ENCODE measurements around the gene VGLL4. TPM values are rescaled to one million over a fixed set of nuclear protein-coding genes. Genes with fewer than 3 reads are reported as not detected.
"Not testable (repeated sequence)": the region's sequence is repeated elsewhere in the genome, so short reads cannot be mapped to it uniquely, and the experiment has no call there.

The VGLL4 gene
- polyA plus RNA-seq, 3 donors: 108 to 117 (median 109) TPM

GRCh38 chr3:11581237-11582190 is 62.2 kb downstream of the VGLL4 start:
- no peak for DNase-seq (ENCODE audit: extremely low read depth in 1 of 11, low read depth in 9 of 11, low spot score in 4 of 11)

GRCh38 chr3:11580645-11581044 is 63.1 kb downstream of the VGLL4 start:
- DNase-seq (ENCODE audit: extremely low read depth in 1 of 11, low read depth in 9 of 11, low spot score in 4 of 11): no peak

GRCh38 chr3:11578169-11578568 is 65.5 kb downstream of the VGLL4 start:
- DNase-seq (ENCODE audit: extremely low read depth in 1 of 11, low read depth in 9 of 11, low spot score in 4 of 11): no peak

GRCh38 chr3:11576453-11576852 is 67.3 kb downstream of the VGLL4 start:
- no peak for DNase-seq (ENCODE audit: extremely low read depth in 1 of 11, low read depth in 9 of 11, low spot score in 4 of 11)

GRCh38 chr3:11575677-11576076 is 68.0 kb downstream of the VGLL4 start:
- DNase-seq (ENCODE audit: extremely low read depth in 1 of 11, low read depth in 9 of 11, low spot score in 4 of 11): no peak

GRCh38 chr3:11574981-11575669 is 68.6 kb downstream of the VGLL4 start:
- DNase-seq (ENCODE audit: extremely low read depth in 1 of 11, low read depth in 9 of 11, low spot score in 4 of 11): no peak

- DNase-seq (ENCODE audit: extremely low read depth in 1 of 11, low read depth in 9 of 11, low spot score in 4 of 11): not testable (repeated sequence)
Observed at GRCh38 chr3:11572660-11573059, 71.1 kb downstream of the VGLL4 start.

GRCh38 chr3:11570789-11571495 is 72.8 kb downstream of the VGLL4 start:
- DNase-seq (ENCODE audit: extremely low read depth in 1 of 11, low read depth in 9 of 11, low spot score in 4 of 11): no peak

GRCh38 chr3:11570251-11570650 is 73.5 kb downstream of the VGLL4 start:
- no peak for DNase-seq (ENCODE audit: extremely low read depth in 1 of 11, low read depth in 9 of 11, low spot score in 4 of 11)

GRCh38 chr3:11569156-11569741 is 74.5 kb downstream of the VGLL4 start:
- no peak for DNase-seq (ENCODE audit: extremely low read depth in 1 of 11, low read depth in 9 of 11, low spot score in 4 of 11)

- DNase-seq (ENCODE audit: extremely low read depth in 1 of 11, low read depth in 9 of 11, low spot score in 4 of 11): no peak
Observed at GRCh38 chr3:11568503-11569155, 75.1 kb downstream of the VGLL4 start.

GRCh38 chr3:11567516-11568467 is 75.9 kb downstream of the VGLL4 start:
- DNase-seq (ENCODE audit: extremely low read depth in 1 of 11, low read depth in 9 of 11, low spot score in 4 of 11): no peak

- DNase-seq (ENCODE audit: extremely low read depth in 1 of 11, low read depth in 9 of 11, low spot score in 4 of 11): no peak
Observed at GRCh38 chr3:11566916-11567315, 76.8 kb downstream of the VGLL4 start.

GRCh38 chr3:11566478-11566877 is 77.2 kb downstream of the VGLL4 start:
- DNase-seq (ENCODE audit: extremely low read depth in 1 of 11, low read depth in 9 of 11, low spot score in 4 of 11): no peak

GRCh38 chr3:11565932-11566331 is 77.8 kb downstream of the VGLL4 start:
- DNase-seq (ENCODE audit: extremely low read depth in 1 of 11, low read depth in 9 of 11, low spot score in 4 of 11): no peak

- DNase-seq (ENCODE audit: extremely low read depth in 1 of 11, low read depth in 9 of 11, low spot score in 4 of 11): no peak
Observed at GRCh38 chr3:11565492-11565891, 78.2 kb downstream of the VGLL4 start.

- no peak for DNase-seq (ENCODE audit: extremely low read depth in 1 of 11, low read depth in 9 of 11, low spot score in 4 of 11)
Observed at GRCh38 chr3:11565072-11565471, 78.6 kb downstream of the VGLL4 start.

GRCh38 chr3:11564577-11565001 is 79.1 kb downstream of the VGLL4 start:
- no peak for DNase-seq (ENCODE audit: extremely low read depth in 1 of 11, low read depth in 9 of 11, low spot score in 4 of 11)

All from renal cortex interstitium (tissue), 11 donors.